Activated naive CD4-positive, alpha-beta T cell treated with anti-CD3 and anti-CD28 coated beads, Interleukin-2, amount 10 ng/mL, durations not matched to agents 5 hours and 36 hours (primary cell): ENCODE results near the gene TMEM44. TPM values are rescaled to one million over a fixed set of nuclear protein-coding genes. Genes with fewer than 3 reads are reported as not detected.

Experiments used
- total RNA-seq, 2 experiments: library from RNA; stranded (reverse); gene quantifications; one replicate each; pipeline ENCODE4 v1.2.3, GENCODE V29; 2021

The TMEM44 gene, protein sequence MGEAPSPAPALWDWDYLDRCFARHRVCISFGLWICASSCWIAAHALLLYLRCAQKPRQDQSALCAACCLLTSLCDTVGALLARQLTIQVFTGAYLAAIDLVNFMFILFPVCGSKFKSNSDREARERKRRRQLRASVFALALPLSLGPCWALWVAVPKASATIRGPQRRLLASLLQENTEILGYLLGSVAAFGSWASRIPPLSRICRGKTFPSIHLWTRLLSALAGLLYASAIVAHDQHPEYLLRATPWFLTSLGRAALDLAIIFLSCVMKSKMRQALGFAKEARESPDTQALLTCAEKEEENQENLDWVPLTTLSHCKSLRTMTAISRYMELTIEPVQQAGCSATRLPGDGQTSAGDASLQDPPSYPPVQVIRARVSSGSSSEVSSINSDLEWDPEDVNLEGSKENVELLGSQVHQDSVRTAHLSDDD
- 1 to 10 TPM; 3.1 to 3.4 TPM for total RNA-seq

GRCh38 chr3:194633349-194634004, at the start of gene TMEM44:
TMEM44 (minus strand) TSS chr3:194633419; CDS start chr3:194633215, 204 bp downstream.

GRCh38 chr3:194671900-194672808, 38.9 kb upstream of the TMEM44 start, which contains the start of gene LSG1:
LSG1 (minus strand) TSS chr3:194672191; CDS start chr3:194672162, 29 bp downstream.

Other genes with a start within 250 kb of the TMEM44 start
- gene GP5, start 234.2 kb downstream of the TMEM44 start, total RNA-seq = 1 to 10 TPM; 4.9 to 5.2 TPM
- gene ATP13A3, start 146.4 kb downstream of the TMEM44 start, total RNA-seq = 10 to 100 TPM; 74.2 to 80.2 TPM
- gene LSG1, start 38.8 kb upstream of the TMEM44 start, total RNA-seq = 10 to 100 TPM; 29.2 to 33.3 TPM
- 1 to 10 TPM; 2.0 to 2.1 TPM for gene FAM43A, start 52.5 kb upstream of the TMEM44 start, total RNA-seq